A549 (cell line): ENCODE data around the gene TFCP2. TPM values are rescaled to one million over a fixed set of nuclear protein-coding genes. Genes with fewer than 3 reads are reported as not detected.

Experiments
- ATAC-seq, 2 experiments: fragments of 200-7000 bp in 1 of 2; fragments of >200 bp in 1 of 2; cut with Nextera tagmentation in 1 of 2; cut with Tn5 transposase in 1 of 2; 3 replicates each; pipeline versions ENCODE4 v1.8.0 to v1.9.1; 2018 to 2020; ENCODE audit warnings: mild to moderate bottlenecking in 1 of 2, moderate library complexity in 1 of 2
- CTCF ChIA-PET: fragments of 300-600 bp; sonication (Branson Sonifier 250); formaldehyde crosslinking; extraction: SDS; loops from one replicate; lab custom pipeline; 2021; ENCODE audit warnings: antibody characterized with exemption, inconsistent platforms; lab: Yijun Ruan, JAX
- POLR2A ChIA-PET: fragments of 350-600 bp; formaldehyde crosslinking; extraction: SDS; loops from one replicate; lab custom pipeline; 2021; ENCODE audit warnings: antibody characterized with exemption, inconsistent platforms; lab: Yijun Ruan, JAX
- DNase-seq, 2 experiments: peaks; one replicate each; pipeline versions ENCODE4 v3.0.0 to v3.0.0-alpha.2; 2011 to 2016; ENCODE audit warnings: low read depth in 1 of 2, low spot score in 1 of 2
- FAIRE-seq: peaks from 2 replicates; lab custom pipeline; 2011; peaks lifted over from hg19 to GRCh38; lab: Jason Lieb, UNC
- H3K27ac ChIP-seq, 2 experiments: fragments of >200 bp; sonication (Bioruptor Twin); formaldehyde crosslinking; 3 replicates each; pipeline ENCODE4 v1.5.1; 2016 to 2017
- H3K4me1 ChIP-seq: fragments of >200 bp; sonication (Bioruptor Twin); formaldehyde crosslinking; 3 replicates; pipeline ENCODE4 v1.6.1; 2016
- H3K4me2 ChIP-seq: fragments of >200 bp; sonication (Bioruptor Twin); formaldehyde crosslinking; 3 replicates; pipeline ENCODE4 v1.6.1; 2016
- H3K4me3 ChIP-seq: fragments of >200 bp; sonication (Bioruptor Twin); formaldehyde crosslinking; 3 replicates; pipeline ENCODE4 v1.5.1; 2016
- H3K9me3 ChIP-seq: fragments of >200 bp; sonication (Bioruptor Twin); formaldehyde crosslinking; 3 replicates; pipeline ENCODE4 v1.6.1; 2016
- CBX2 ChIP-seq: fragments of 200-600 bp; sonication (generic); IDR thresholded peaks from 2 replicates; pipeline ENCODE4 v1.6.1; 2016; ENCODE audit warnings: low read depth, mild to moderate bottlenecking, borderline replicate concordance
- CEBPB ChIP-seq, 2 experiments: fragments of >200 bp in 1 of 2; sonication (Bioruptor Twin) in 1 of 2; formaldehyde crosslinking in 1 of 2; IDR thresholded peaks; 2 replicates each; pipeline ENCODE4 v1.6.1; 2012 to 2016
- CHD2 ChIP-seq: fragments of 150-350 bp; IDR thresholded peaks from 2 replicates; pipeline ENCODE4 v1.6.1; 2014; ENCODE audit warnings: low read length; ENCODE audit not compliant: partially characterized antibody
- CHD4 ChIP-seq: fragments of 200-600 bp; sonication (generic); IDR thresholded peaks from 2 replicates; pipeline ENCODE4 v1.6.1; 2016; ENCODE audit warnings: antibody characterized with exemption, mild to moderate bottlenecking, borderline replicate concordance
- EHF ChIP-seq: fragments of 250-450 bp; sonication (Bioruptor Pico); IDR thresholded peaks from 2 replicates; pipeline ENCODE4 v1.5.0; 2020; ENCODE audit warnings: mild to moderate bottlenecking
- EHMT2 ChIP-seq: fragments of 200-600 bp; sonication (generic); IDR thresholded peaks from 2 replicates; pipeline ENCODE4 v1.6.1; 2016; ENCODE audit warnings: antibody characterized with exemption, low read depth, mild to moderate bottlenecking, moderate library complexity
- ESRRA ChIP-seq: fragments of 150-350 bp; IDR thresholded peaks from 2 replicates; pipeline ENCODE4 v1.6.1; 2014; ENCODE audit warnings: mild to moderate bottlenecking, low read length, borderline replicate concordance
- FOSL2 ChIP-seq, 2 experiments: fragments of 450-650 bp in 1 of 2; fragments of >200 bp in 1 of 2; sonication (Bioruptor Twin) in 1 of 2; formaldehyde crosslinking; IDR thresholded peaks; 2 replicates each; pipeline versions ENCODE4 v1.5.0 to v1.6.1; 2016 to 2020; ENCODE audit warnings: mild to moderate bottlenecking in 1 of 2, moderate library complexity in 1 of 2
- FOXS1 ChIP-seq: fragments of 250-450 bp; sonication (Bioruptor Pico); IDR thresholded peaks from 2 replicates; pipeline ENCODE4 v1.5.0; 2020; ENCODE audit warnings: mild to moderate bottlenecking, moderate library complexity
- HDAC2 ChIP-seq: fragments of 200-600 bp; sonication (generic); IDR thresholded peaks from 2 replicates; pipeline ENCODE4 v1.6.1; 2016
- HEYL ChIP-seq: fragments of 250-450 bp; sonication (Bioruptor Pico); IDR thresholded peaks from 2 replicates; pipeline ENCODE4 v1.8.0; 2021; ENCODE audit warnings: mild to moderate bottlenecking, moderate library complexity
- HOXB13 ChIP-seq: fragments of 250-450 bp; sonication (Bioruptor Pico); IDR thresholded peaks from 2 replicates; pipeline ENCODE4 v1.5.0; 2020; ENCODE audit warnings: low read depth, mild to moderate bottlenecking, moderate library complexity
- JUNB ChIP-seq: fragments of >200 bp; sonication (Bioruptor Twin); formaldehyde crosslinking; IDR thresholded peaks from 2 replicates; pipeline ENCODE4 v1.6.1; 2016
- MAFK ChIP-seq: fragments of 450-650 bp; IDR thresholded peaks from 2 replicates; pipeline ENCODE4 v1.6.1; 2014; ENCODE audit not compliant: partially characterized antibody
- NPAS2 ChIP-seq: fragments of 250-450 bp; sonication (Bioruptor Pico); IDR thresholded peaks from 2 replicates; pipeline ENCODE4 v1.8.0; 2022; ENCODE audit warnings: mild to moderate bottlenecking, moderate library complexity, borderline replicate concordance
- NR3C1 ChIP-seq: fragments of >200 bp; sonication (Bioruptor Twin); formaldehyde crosslinking; IDR thresholded peaks from 3 replicates; pipeline ENCODE4 v1.6.1; 2017
- POLR2A ChIP-seq: IDR thresholded peaks from 2 replicates; pipeline ENCODE4 v1.6.1; 2012; ENCODE audit warnings: mild to moderate bottlenecking, low read length
- RARB ChIP-seq: fragments of 250-450 bp; sonication (Bioruptor Pico); IDR thresholded peaks from 2 replicates; pipeline ENCODE4 v1.8.0; 2021; ENCODE audit warnings: mild to moderate bottlenecking, moderate library complexity
- RCOR1 ChIP-seq: fragments of 150-350 bp; IDR thresholded peaks from 2 replicates; pipeline ENCODE4 v1.6.1; 2014; ENCODE audit warnings: antibody characterized with exemption, low read length, low read depth
- RFX5 ChIP-seq: fragments of 450-650 bp; IDR thresholded peaks from 2 replicates; pipeline ENCODE4 v1.7.1; 2014; ENCODE audit warnings: antibody characterized with exemption, mild to moderate bottlenecking, moderate library complexity
- RNF2 ChIP-seq: fragments of 200-600 bp; sonication (generic); IDR thresholded peaks from 2 replicates; pipeline ENCODE4 v1.6.1; 2016; ENCODE audit warnings: low read depth, mild to moderate bottlenecking, antibody characterized with exemption, moderate library complexity, borderline replicate concordance
- SMC3 ChIP-seq: fragments of >200 bp; sonication (Bioruptor Twin); formaldehyde crosslinking; IDR thresholded peaks from 3 replicates; pipeline ENCODE4 v1.6.1; 2018; ENCODE audit warnings: inconsistent platforms
- TFCP2L1 ChIP-seq: fragments of 250-450 bp; sonication (Bioruptor Pico); IDR thresholded peaks from 2 replicates; pipeline ENCODE4 v1.5.0; 2021; ENCODE audit warnings: mild to moderate bottlenecking
- TP53 ChIP-seq: fragments of 250-450 bp; sonication (Bioruptor Pico); IDR thresholded peaks from 2 replicates; pipeline ENCODE4 v1.5.0; 2021; ENCODE audit warnings: mild to moderate bottlenecking, moderate library complexity
- ZC3H11A ChIP-seq: fragments of 450-650 bp; IDR thresholded peaks from 2 replicates; pipeline ENCODE4 v1.6.1; 2014; ENCODE audit warnings: antibody characterized with exemption, mild to moderate bottlenecking
- ZFP36 ChIP-seq: fragments of 450-650 bp; IDR thresholded peaks from 2 replicates; pipeline ENCODE4 v1.6.1; 2014; ENCODE audit warnings: borderline replicate concordance; ENCODE audit not compliant: partially characterized antibody
- ZNF302 ChIP-seq: fragments of 250-450 bp; sonication (Bioruptor Pico); IDR thresholded peaks from 2 replicates; pipeline ENCODE4 v1.9.0; 2021; ENCODE audit warnings: inconsistent platforms, mild to moderate bottlenecking, moderate library complexity
- WGBS: methylation state at CpG from one replicate; pipeline ENCODE4 v1.1.6; 2017; ENCODE audit errors: missing lambda C conversion rate; 5-methylcytosine and 5-hydroxymethylcytosine counted together
- polyA plus RNA-seq, 4 experiments: library from polyadenylated mRNA; depleted of rRNA in 3 of 4; stranded (reverse); fragments of >200 nt; fragmentation: RNase III in 1 of 4; extraction: RNeasy Plus Mini Kit Qiagen cat#74134 plus additional on column Dnase treatment in 1 of 4; gene quantifications; 2 replicates in 3 of 4; 3 replicates in 1 of 4; pipeline ENCODE4 v1.2.3, GENCODE V29; 2011 to 2017
- TF ChIP-seq, protein P1 (sequence below): fragments of 250-450 bp; sonication (Bioruptor Pico); IDR thresholded peaks from 2 replicates; pipeline ENCODE4 v1.5.0; 2020; ENCODE audit warnings: low read depth, mild to moderate bottlenecking, moderate library complexity
- TF ChIP-seq, protein P2 (sequence below): fragments of 200-600 bp; sonication (generic); IDR thresholded peaks from 2 replicates; pipeline ENCODE4 v1.6.1; 2016; ENCODE audit warnings: antibody characterized with exemption, mild to moderate bottlenecking, moderate library complexity
- TF ChIP-seq, protein P3 (sequence below): IDR thresholded peaks from 2 replicates; pipeline ENCODE4 v1.6.1; 2012; ENCODE audit warnings: low read depth, borderline replicate concordance
- TF ChIP-seq, protein P4 (sequence below): fragments of 150-350 bp; IDR thresholded peaks from 2 replicates; pipeline ENCODE4 v1.6.1; 2014; ENCODE audit warnings: low read depth, mild to moderate bottlenecking, low read length
- TF ChIP-seq, protein P5 (sequence below): IDR thresholded peaks from 2 replicates; pipeline ENCODE4 v1.6.1; 2012
- TF ChIP-seq, protein P6 (sequence below): fragments of >200 bp; sonication (Bioruptor Twin); formaldehyde crosslinking; IDR thresholded peaks from 3 replicates; pipeline ENCODE4 v1.6.1; 2016
- TF ChIP-seq, protein P7 (sequence below): fragments of >200 bp; sonication (Bioruptor Twin); formaldehyde crosslinking; IDR thresholded peaks from 2 replicates; pipeline ENCODE4 v1.6.1; 2016

The TFCP2 gene
- polyA plus RNA-seq, 2 of the 4 experiments (the other 2 are of a cell fraction) = 18.7 to 39.8 TPM

DNA sequence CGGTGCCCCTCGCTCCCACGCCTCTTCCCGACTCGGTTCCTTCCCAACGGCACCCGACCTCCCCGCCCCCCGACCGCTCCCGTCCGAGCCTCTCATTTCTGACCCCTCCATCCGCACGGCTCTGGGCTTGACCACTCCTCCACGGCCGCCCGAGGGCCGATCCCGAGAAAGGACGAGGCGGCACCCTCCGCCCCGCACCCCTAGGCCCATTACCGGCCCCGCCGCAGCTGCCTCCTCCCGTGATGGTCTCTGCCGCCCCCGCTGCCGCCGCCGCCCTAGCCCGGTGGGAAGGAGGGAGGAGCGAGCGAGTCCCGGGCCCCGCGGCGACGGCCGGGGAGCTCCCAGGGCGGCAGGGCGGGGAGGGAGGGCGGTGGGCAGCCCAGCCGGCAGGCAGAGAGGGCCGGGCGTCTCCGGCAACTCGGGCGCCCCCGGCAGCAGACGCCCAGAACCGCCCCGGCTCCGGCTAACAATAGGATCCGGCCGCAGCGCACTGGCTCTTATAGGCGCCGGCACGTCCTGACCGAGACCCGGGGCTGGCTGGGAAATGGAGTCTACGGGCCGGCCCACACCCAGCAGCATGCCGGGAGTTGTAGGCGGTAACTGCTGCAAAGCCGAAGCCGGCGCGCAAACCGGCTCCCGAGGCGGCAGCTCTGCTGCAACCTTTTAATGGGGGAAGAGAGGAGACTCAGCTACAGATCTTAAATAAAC is 89.7 kb downstream of the TFCP2 start, which contains the start of gene CSRNP2:
Gene CSRNP2, minus strand, starts transcription at position 471 of the 708 bp plus-strand sequence. CDS start 7,035 bp downstream, outside the sequence.
- H3K4me2 ChIP-seq = peak within 1 kb of the TSS; percentile 89
- FAIRE-seq = no peak
- H3K4me3 ChIP-seq = peak within 1 kb of the TSS; percentile 98
- TF ChIP-seq, protein P1, sequence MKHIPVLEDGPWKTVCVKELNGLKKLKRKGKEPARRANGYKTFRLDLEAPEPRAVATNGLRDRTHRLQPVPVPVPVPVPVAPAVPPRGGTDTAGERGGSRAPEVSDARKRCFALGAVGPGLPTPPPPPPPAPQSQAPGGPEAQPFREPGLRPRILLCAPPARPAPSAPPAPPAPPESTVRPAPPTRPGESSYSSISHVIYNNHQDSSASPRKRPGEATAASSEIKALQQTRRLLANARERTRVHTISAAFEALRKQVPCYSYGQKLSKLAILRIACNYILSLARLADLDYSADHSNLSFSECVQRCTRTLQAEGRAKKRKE (CRISPR knock-in tag) = no peak
- TF ChIP-seq CHD2 = no peak
- no peak for TF ChIP-seq RNF2
- TF ChIP-seq ZFP36 = no peak
- no peak for TF ChIP-seq NPAS2
- no peak for TF ChIP-seq FOXS1 (CRISPR knock-in tag)
- no peak for TF ChIP-seq CEBPB (IDR thresholded peaks at IDR 0.05)
- no peak for TF ChIP-seq RCOR1
- TF ChIP-seq HDAC2 = no peak
- no peak for TF ChIP-seq ZC3H11A
- TF ChIP-seq, protein P2, sequence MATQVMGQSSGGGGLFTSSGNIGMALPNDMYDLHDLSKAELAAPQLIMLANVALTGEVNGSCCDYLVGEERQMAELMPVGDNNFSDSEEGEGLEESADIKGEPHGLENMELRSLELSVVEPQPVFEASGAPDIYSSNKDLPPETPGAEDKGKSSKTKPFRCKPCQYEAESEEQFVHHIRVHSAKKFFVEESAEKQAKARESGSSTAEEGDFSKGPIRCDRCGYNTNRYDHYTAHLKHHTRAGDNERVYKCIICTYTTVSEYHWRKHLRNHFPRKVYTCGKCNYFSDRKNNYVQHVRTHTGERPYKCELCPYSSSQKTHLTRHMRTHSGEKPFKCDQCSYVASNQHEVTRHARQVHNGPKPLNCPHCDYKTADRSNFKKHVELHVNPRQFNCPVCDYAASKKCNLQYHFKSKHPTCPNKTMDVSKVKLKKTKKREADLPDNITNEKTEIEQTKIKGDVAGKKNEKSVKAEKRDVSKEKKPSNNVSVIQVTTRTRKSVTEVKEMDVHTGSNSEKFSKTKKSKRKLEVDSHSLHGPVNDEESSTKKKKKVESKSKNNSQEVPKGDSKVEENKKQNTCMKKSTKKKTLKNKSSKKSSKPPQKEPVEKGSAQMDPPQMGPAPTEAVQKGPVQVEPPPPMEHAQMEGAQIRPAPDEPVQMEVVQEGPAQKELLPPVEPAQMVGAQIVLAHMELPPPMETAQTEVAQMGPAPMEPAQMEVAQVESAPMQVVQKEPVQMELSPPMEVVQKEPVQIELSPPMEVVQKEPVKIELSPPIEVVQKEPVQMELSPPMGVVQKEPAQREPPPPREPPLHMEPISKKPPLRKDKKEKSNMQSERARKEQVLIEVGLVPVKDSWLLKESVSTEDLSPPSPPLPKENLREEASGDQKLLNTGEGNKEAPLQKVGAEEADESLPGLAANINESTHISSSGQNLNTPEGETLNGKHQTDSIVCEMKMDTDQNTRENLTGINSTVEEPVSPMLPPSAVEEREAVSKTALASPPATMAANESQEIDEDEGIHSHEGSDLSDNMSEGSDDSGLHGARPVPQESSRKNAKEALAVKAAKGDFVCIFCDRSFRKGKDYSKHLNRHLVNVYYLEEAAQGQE = no peak
- no peak for TF ChIP-seq ZNF302
- TF ChIP-seq HOXB13 (CRISPR knock-in tag) = no peak
- no peak for TF ChIP-seq JUNB
- TF ChIP-seq, protein P3, sequence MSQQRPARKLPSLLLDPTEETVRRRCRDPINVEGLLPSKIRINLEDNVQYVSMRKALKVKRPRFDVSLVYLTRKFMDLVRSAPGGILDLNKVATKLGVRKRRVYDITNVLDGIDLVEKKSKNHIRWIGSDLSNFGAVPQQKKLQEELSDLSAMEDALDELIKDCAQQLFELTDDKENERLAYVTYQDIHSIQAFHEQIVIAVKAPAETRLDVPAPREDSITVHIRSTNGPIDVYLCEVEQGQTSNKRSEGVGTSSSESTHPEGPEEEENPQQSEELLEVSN = peak; percentile 74
- TF ChIP-seq CBX2 = no peak
- TF ChIP-seq RFX5 = no peak
- TF ChIP-seq ESRRA = no peak
- no peak for TF ChIP-seq RARB (CRISPR knock-in tag)
- TF ChIP-seq, protein P4, sequence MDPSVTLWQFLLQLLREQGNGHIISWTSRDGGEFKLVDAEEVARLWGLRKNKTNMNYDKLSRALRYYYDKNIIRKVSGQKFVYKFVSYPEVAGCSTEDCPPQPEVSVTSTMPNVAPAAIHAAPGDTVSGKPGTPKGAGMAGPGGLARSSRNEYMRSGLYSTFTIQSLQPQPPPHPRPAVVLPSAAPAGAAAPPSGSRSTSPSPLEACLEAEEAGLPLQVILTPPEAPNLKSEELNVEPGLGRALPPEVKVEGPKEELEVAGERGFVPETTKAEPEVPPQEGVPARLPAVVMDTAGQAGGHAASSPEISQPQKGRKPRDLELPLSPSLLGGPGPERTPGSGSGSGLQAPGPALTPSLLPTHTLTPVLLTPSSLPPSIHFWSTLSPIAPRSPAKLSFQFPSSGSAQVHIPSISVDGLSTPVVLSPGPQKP = no peak
- TF ChIP-seq CHD4 = no peak
- peak; percentile 19; the same call in 1 of the 3 replicates for TF ChIP-seq SMC3
- no peak for TF ChIP-seq HEYL
- 0 out of 2 replicates have a peak, but pooled peaks have one; percentile 37 for TF ChIP-seq TP53 (CRISPR knock-in tag)
- TF ChIP-seq MAFK = no peak
- TF ChIP-seq, protein P5, sequence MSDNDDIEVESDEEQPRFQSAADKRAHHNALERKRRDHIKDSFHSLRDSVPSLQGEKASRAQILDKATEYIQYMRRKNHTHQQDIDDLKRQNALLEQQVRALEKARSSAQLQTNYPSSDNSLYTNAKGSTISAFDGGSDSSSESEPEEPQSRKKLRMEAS = peak; percentile 80
- TF ChIP-seq EHF (CRISPR knock-in tag) = no peak
- no peak for TF ChIP-seq NR3C1
- TF ChIP-seq TFCP2L1 (CRISPR knock-in tag) = peak; percentile 78
- peak; percentile 99 for TF ChIP-seq POLR2A
- TF ChIP-seq, protein P6, sequence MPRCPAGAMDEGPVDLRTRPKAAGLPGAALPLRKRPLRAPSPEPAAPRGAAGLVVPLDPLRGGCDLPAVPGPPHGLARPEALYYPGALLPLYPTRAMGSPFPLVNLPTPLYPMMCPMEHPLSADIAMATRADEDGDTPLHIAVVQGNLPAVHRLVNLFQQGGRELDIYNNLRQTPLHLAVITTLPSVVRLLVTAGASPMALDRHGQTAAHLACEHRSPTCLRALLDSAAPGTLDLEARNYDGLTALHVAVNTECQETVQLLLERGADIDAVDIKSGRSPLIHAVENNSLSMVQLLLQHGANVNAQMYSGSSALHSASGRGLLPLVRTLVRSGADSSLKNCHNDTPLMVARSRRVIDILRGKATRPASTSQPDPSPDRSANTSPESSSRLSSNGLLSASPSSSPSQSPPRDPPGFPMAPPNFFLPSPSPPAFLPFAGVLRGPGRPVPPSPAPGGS = peak; percentile 99
- no peak for TF ChIP-seq EHMT2
- TF ChIP-seq, protein P7, sequence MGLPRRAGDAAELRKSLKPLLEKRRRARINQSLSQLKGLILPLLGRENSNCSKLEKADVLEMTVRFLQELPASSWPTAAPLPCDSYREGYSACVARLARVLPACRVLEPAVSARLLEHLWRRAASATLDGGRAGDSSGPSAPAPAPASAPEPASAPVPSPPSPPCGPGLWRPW = no peak
- no peak for TF ChIP-seq FOSL2 (IDR thresholded peaks at IDR 0.05)
- TF ChIP-seq FOSL2 (CRISPR knock-in tag; IDR thresholded peaks at IDR 0.05) = peak; percentile 19; the same call in 1 of the 2 replicates

More for the DNA sequence above, 89.7 kb downstream of the TFCP2 start, which contains the start of gene CSRNP2:
- peaks cover 11% of the 10 kb centered on the region; the same call in 2 of the 3 replicates for H3K4me1 ChIP-seq
- ATAC-seq (peak; percentile 99), DNase-seq (peak; percentile 96 to 98)
- under 1% methylated on average over 25 of the region's 74 CpGs for WGBS
- H3K9me3 ChIP-seq = no peaks in the 10 kb centered on the region
- ChIA-PET POLR2A (interaction anchor here (0.6 to 2.5 kb wide), 35 partner anchors 8 to 1047 kb away, joined by 3 to 28 read pairs (median 5); partner anchors contain the start of genes DAZAP2, POU6F1, SLC11A2 and TFCP2), CTCF (interaction anchor here (0.6 kb wide), 1 partner anchor 29 kb away, joined by 3 read pairs; no protein-coding TSS in a partner anchor)
- peak within 1 kb of the TSS; percentile 96 to 97 for H3K27ac ChIP-seq
